ENCODE measurements around the gene RAD51B.

The RAD51B gene

GRCh38 chr14:68578597-68578996 is 759.0 kb downstream of the RAD51B start:
- no peak for DNase-seq (ENCODE audit: low read depth in 3 of 3, low spot score in 1 of 3)

DNA sequence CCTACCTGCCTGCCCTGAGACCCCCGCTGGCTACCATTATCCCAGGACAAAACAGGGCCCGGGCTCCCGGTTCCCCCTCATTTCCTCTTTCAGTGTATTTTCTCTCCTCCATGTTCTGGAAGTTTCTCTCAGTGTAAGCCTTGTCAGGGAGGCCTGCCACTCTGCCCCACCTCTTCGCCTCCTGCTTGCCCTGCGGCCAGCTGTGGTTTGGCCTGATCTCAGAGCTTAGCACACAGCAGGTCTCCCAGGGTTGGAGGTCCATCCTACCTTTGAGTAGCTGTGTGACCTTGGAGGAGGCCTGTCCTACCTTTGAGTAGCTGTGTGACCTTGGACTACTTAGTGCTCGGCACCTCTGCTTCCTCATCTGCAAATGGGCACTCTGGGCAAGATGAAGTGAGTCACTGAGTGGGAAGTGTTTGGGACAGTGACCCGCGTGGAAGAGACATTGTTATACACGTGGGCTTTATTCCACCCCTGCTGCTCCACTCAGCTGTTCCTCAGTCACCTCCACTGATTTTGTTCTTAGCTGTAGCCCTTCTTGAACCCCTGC is 760.6 kb downstream of the RAD51B start:
- DNase-seq (ENCODE audit: low read depth in 3 of 3, low spot score in 1 of 3), result no peak

GRCh38 chr14:68580671-68581070 is 761.1 kb downstream of the RAD51B start:
- no peak for DNase-seq (ENCODE audit: low read depth in 3 of 3, low spot score in 1 of 3)

GRCh38 chr14:68583548-68584280 is 764.1 kb downstream of the RAD51B start:
- DNase-seq (ENCODE audit: low read depth in 3 of 3, low spot score in 1 of 3), result no peak

- no peak for DNase-seq (ENCODE audit: low read depth in 3 of 3, low spot score in 1 of 3)
Measured at GRCh38 chr14:68584786-68585185, 765.2 kb downstream of the RAD51B start.

GRCh38 chr14:68585690-68586089 is 766.1 kb downstream of the RAD51B start:
- DNase-seq (ENCODE audit: low read depth in 3 of 3, low spot score in 1 of 3), result no peak

DNA sequence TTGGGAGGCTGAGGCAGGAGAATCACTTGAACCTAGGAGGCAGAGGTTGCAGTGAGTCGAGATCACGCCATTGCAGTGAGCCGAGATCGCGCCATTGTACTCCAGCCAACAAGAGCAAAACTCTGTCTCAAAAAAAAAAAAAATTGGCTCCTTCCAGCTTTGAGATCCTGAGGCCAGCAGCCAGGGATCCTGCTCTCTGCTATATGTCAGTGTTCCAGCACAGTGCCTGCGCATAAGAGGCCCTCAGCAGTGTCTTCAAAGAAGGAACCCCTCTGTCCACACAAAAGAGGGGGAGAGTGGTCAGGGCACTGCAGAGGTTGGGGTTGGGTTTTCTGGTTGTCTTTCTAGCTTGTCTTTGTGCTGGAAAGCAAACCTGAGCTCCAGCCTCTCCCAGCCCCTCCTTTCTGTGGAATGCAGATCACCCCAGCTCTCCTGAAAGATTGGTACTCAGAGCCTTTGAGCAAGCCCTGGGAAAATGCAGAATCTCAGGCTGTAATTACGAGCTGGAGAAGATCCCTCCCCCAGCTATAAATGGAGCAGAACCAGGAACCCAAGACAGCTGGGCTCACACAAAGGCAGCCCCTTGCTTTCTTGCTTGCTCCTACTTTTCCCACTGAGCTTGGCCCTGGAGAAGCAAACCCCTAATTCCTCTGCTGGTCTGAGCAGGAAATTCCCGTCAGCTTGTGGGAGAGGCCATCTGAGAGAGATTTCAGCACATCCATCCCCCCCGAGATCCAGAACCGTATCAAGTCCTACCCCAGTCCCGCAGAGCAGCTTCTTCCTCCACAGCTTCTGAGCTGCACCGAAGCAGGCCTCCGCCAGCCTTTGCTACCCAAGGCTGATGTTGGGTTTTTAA is 767.5 kb downstream of the RAD51B start:
- DNase-seq (ENCODE audit: low read depth in 3 of 3, low spot score in 1 of 3), result no peak

DNA sequence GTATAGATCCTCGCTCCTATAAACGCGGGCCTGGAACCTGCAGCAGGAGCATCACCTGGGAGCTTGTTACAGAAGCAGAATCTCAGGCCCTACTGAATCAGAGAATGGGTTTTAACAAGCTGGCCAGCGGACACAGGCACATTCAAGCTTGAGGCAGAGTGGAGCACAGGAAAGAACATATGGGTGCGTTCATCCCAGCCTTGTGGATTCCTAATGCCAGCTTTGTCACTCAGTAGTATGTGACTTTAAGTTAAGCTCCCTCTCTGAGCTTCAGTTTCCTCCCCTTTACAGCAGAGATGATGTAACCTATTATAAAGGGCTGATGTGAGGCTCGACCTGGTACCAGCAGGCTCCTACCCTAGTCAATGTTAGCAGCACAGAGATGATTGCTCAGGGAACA is 768.4 kb downstream of the RAD51B start:
- no peak for DNase-seq (ENCODE audit: low read depth in 3 of 3, low spot score in 1 of 3)

DNA sequence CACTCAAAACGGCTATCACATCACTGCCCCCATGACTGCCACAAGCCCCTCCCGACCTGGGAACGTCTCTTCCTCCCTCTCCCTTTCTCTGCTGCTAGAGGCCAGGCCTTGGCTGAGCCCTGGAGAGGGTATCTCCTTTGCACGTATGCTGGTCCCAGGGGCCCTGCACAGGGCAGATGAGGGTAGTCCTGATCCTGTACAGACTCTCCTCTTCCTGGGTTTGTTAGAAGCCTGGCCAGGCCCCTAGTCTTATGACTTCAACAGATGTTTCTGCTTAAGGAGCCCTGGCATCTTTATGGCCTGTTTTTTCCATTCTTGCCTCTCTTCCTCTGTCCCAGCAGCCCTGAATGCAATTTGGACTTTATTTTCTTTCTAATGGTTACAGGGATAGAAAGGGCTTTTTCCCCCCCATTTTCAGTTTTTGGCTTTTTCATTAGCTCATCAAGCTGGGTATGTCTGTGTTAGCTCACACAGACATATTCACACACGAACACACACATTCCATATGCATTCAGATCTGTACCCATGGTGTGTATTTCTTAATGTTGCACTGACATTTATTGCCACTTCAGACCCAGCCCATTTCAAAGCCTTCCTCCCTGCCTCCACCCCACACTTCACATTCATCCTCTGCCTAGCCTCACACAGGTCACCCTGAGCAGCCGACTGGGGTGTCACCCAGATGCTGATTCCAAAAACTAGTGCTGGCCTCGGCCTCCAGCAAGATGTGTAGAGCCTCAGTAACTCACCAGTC is 770.0 kb downstream of the RAD51B start:
- DNase-seq (ENCODE audit: low read depth in 3 of 3, low spot score in 1 of 3), result no peak

GRCh38 chr14:68590201-68590522 is 770.6 kb downstream of the RAD51B start:
- DNase-seq (ENCODE audit: low read depth in 3 of 3, low spot score in 1 of 3), result no peak

GRCh38 chr14:68591786-68592185 is 772.2 kb downstream of the RAD51B start:
- no peak for DNase-seq (ENCODE audit: low read depth in 3 of 3, low spot score in 1 of 3)

DNA sequence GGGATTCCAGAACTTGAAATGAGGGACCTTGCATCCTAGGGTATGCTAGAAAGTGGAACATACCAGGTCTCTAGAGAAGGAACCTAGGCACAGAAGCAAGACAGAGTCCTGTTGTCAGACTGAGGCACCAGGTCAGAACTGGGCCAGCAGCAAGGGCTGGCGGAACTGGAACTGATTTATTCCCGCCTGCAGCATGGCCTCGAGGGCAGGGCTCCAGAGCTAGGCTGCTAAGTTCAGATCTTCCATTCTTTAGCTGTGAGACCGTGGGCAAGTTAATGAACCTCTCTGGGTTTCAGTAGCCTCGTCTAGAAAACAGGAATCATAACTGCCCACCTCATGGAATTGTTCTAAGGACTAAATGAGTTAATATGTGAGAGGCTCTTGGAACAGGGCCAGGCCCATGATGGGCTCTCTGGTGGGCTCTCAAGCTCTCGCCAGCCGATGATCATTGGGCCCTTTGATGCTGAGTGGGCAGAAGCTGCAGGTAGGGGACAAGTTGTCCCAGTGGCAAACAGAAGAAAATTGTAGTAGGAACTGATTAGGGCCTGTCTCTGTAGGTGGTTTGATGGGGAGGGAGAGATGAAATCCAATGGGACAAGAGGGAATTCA is 773.5 kb downstream of the RAD51B start:
- no peak for DNase-seq (ENCODE audit: low read depth in 3 of 3, low spot score in 1 of 3)

DNA sequence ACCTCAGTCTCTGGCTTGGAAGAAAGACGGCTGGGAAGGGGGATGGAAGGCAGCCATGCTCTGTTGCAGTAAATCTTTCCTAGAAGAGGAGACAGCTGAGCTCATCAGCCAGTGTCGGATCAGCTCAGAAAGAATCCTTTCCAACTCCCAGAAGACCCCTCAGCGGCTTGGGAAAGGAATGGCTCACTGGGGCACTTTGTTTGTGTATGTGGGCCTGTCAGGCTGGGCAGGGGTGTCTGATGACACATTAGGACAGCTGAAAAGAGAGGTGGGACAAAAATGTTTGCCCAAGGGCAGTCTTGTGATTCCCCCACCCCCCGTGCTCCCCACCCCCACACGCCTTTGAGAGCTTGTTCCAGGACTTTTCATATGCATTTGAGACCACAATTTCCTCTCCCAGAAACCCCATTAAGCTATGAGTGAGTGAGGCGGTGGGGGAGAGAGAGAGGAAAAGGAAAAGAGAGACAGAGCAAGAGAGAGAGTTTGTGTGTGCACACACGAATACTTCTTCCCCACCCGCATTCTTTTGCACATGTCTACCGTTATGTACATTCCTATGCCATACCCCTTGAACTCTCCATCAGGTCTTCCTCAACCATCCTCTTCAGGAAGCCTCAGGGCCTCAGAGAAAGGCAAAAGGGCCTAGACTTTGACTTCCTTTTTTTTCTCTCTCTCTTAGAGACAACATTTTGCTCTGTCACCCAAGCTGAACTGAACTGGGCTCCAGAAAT is 774.4 kb downstream of the RAD51B start:
- DNase-seq (ENCODE audit: low read depth in 3 of 3, low spot score in 1 of 3), result no peak

DNA sequence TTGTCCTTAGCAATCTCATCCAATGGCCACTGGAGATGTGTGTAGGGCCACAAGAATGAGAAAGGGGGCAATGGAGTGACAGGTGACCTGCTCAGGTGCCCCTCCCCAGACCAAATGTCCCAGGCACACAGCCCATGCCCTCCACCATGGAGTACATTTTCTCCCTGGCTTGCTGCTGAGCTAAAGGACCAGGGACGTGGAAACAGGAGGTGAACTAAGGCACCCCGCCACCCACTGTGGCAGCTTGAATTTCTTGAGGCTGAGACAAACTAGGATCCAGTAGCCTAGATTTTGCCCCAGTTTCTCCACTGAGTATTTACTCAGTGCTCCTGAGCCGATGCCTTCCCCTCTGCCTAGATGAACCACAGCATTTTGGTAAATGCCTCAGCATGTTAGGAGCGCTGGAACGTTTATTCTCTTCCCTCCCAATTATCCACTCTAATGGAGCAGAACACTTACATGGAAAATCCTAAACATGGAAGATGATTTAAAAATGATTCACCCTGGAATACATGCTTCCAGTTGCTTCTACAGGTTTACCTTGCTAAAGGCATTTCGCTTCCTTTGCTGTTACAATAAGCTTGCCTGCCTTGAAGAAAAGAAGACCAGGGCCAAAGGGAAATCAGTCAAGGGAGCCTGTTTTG is 775.3 kb downstream of the RAD51B start:
- DNase-seq (ENCODE audit: low read depth in 3 of 3, low spot score in 1 of 3), result no peak

GRCh38 chr14:68596211-68596610 is 776.6 kb downstream of the RAD51B start:
- no peak for DNase-seq (ENCODE audit: low read depth in 3 of 3, low spot score in 1 of 3)

- no peak for DNase-seq (ENCODE audit: low read depth in 3 of 3, low spot score in 1 of 3)
Measured at GRCh38 chr14:68596701-68597100, 777.1 kb downstream of the RAD51B start.

GRCh38 chr14:68598089-68598488 is 778.5 kb downstream of the RAD51B start:
- DNase-seq (ENCODE audit: low read depth in 3 of 3, low spot score in 1 of 3), result no peak

- DNase-seq (ENCODE audit: low read depth in 3 of 3, low spot score in 1 of 3), result no peak
Measured at GRCh38 chr14:68598621-68599447, 779.3 kb downstream of the RAD51B start.

All from stimulated activated CD4-positive, alpha-beta T cell treated with anti-CD3 and anti-CD28 coated beads, TNF-alpha, amount 100 ng/mL, for 1 hour (primary cell).